Hepatocyte (in vitro differentiated cells): ENCODE results near the gene LSS. TPM values are rescaled to one million over a fixed set of nuclear protein-coding genes. Genes with fewer than 3 reads are reported as not detected.

ENCODE experiments used
- DNase-seq: peaks from one replicate; pipeline ENCODE4 v3.0.0-alpha.2; 2016; ENCODE audit warnings: low spot score
- H2AFZ ChIP-seq: fragments of 200-600 bp; sonication (generic); 2 replicates; pipeline ENCODE4 v1.6.0; 2016; ENCODE audit warnings: antibody characterized with exemption, mild to moderate bottlenecking
- H3K27ac ChIP-seq: fragments of 200-600 bp; sonication (generic); 2 replicates; pipeline ENCODE4 v1.5.1; 2016; ENCODE audit warnings: mild to moderate bottlenecking
- H3K27me3 ChIP-seq: fragments of 200-600 bp; sonication (generic); 2 replicates; pipeline ENCODE4 v1.6.1; 2016
- H3K36me3 ChIP-seq: fragments of 200-600 bp; sonication (generic); replicated peaks from 2 replicates; pipeline ENCODE4 v1.5.1; 2016; ENCODE audit warnings: low read depth; ENCODE audit not compliant: insufficient read depth
- H3K4me1 ChIP-seq: fragments of 200-600 bp; sonication (generic); 2 replicates; pipeline ENCODE4 v1.5.1; 2016; ENCODE audit warnings: mild to moderate bottlenecking, moderate library complexity; ENCODE audit not compliant: insufficient read depth
- H3K4me2 ChIP-seq: fragments of 200-600 bp; sonication (generic); 2 replicates; pipeline ENCODE4 v1.6.0; 2016
- H3K4me3 ChIP-seq: fragments of 200-600 bp; sonication (generic); 2 replicates; pipeline ENCODE4 v1.5.1; 2016; ENCODE audit warnings: mild to moderate bottlenecking
- H3K79me2 ChIP-seq: fragments of 200-600 bp; sonication (generic); 2 replicates; pipeline ENCODE4 v1.6.0; 2017; ENCODE audit warnings: mild to moderate bottlenecking
- H3K9me2 ChIP-seq: fragments of 200-600 bp; sonication (generic); replicated peaks from 2 replicates; pipeline ENCODE4 v1.6.0; 2017; ENCODE audit warnings: mild to moderate bottlenecking; ENCODE audit not compliant: insufficient read depth
- H3K9me3 ChIP-seq: fragments of 200-600 bp; sonication (generic); 2 replicates; pipeline ENCODE4 v1.5.1; 2016; ENCODE audit warnings: low read depth, mild to moderate bottlenecking
- H4K20me1 ChIP-seq: fragments of 200-600 bp; sonication (generic); 2 replicates; pipeline ENCODE4 v1.6.0; 2016; ENCODE audit warnings: mild to moderate bottlenecking; ENCODE audit not compliant: insufficient read depth, poor library complexity, severe bottlenecking
- CTCF ChIP-seq: fragments of 200-600 bp; sonication (generic); IDR thresholded peaks from 2 replicates; pipeline ENCODE4 v1.5.1; 2016; ENCODE audit warnings: antibody characterized with exemption, mild to moderate bottlenecking; ENCODE audit not compliant: poor library complexity
- EZH2 ChIP-seq: fragments of 200-600 bp; sonication (generic); IDR thresholded peaks from 2 replicates; pipeline ENCODE4 v1.6.1; 2016; ENCODE audit warnings: antibody characterized with exemption, mild to moderate bottlenecking, borderline replicate concordance
- EZH2phosphoT487 ChIP-seq: fragments of 200-600 bp; sonication (generic); IDR thresholded peaks from one replicate; pipeline ENCODE4 v1.6.1; 2018; ENCODE audit warnings: antibody characterized with exemption, mild to moderate bottlenecking, low read depth, moderate library complexity; ENCODE audit not compliant: unreplicated experiment, severe bottlenecking
- WGBS: methylation state at CpG from one replicate; pipeline ENCODE4 v1.1.6; 2016; ENCODE audit warnings: low lambda C conversion rate; ENCODE audit errors: missing lambda C conversion rate; 5-methylcytosine and 5-hydroxymethylcytosine counted together
- polyA plus RNA-seq: library from polyadenylated mRNA; unstranded; fragments of >200 nt; fragmentation: Nextera tagmentation; extraction: Ambion mirVana; gene quantifications from 2 replicates; pipeline ENCODE4 v1.2.1, GENCODE V29; 2016
- total RNA-seq: library from RNA; depleted of rRNA; stranded (reverse); fragments of >200 nt; gene quantifications from 2 replicates; pipeline ENCODE4 v1.2.3, GENCODE V29; 2014

LSS gene
- total and polyA plus RNA-seq, 2 experiments from 2014 or later: 131 to 146 TPM

- H3K9me3 ChIP-seq: no peaks in the 10 kb centered on the region
- no peak overlapping the region for H3K4me3 ChIP-seq
- H3K4me2 ChIP-seq: no peak overlapping the region
- H2AFZ ChIP-seq: no peak overlapping the region
- TF ChIP-seq EZH2phosphoT487 (no peak), EZH2 (no peak), CTCF (no peak)
- no peak for DNase-seq
- no peaks in the 10 kb centered on the region for H3K27me3 ChIP-seq
- no peaks in the 10 kb centered on the region for H4K20me1 ChIP-seq
- no peaks in the 10 kb centered on the region for H3K79me2 ChIP-seq
- no peaks in the 10 kb centered on the region for H3K4me1 ChIP-seq
- no peaks in the 10 kb centered on the region for H3K9me2 ChIP-seq
- H3K27ac ChIP-seq: no peak overlapping the region
- no peaks in the 10 kb centered on the region for H3K36me3 ChIP-seq
Observed at GRCh38 chr21:46165098-46165497, 63.5 kb downstream of the LSS start.

GRCh38 chr21:46163380-46163779 lies 65.2 kb downstream of the LSS start:
- Histone ChIP-seq H4K20me1 (no peaks in the 10 kb centered on the region), H2AFZ (no peak overlapping the region), H3K27me3 (no peaks in the 10 kb centered on the region), H3K27ac (no peak overlapping the region), H3K4me3 (no peak overlapping the region), H3K9me3 (no peaks in the 10 kb centered on the region), H3K4me1 (no peaks in the 10 kb centered on the region), H3K79me2 (no peaks in the 10 kb centered on the region), H3K9me2 (no peaks in the 10 kb centered on the region), H3K4me2 (no peak overlapping the region), H3K36me3 (no peaks in the 10 kb centered on the region)
- DNase-seq: no peak
- TF ChIP-seq EZH2phosphoT487 (no peak), CTCF (no peak), EZH2 (no peak)
- WGBS: 95% methylated on average over 4 of the region's 4 CpGs

GRCh38 chr21:46161633-46162592 lies 66.7 kb downstream of the LSS start:
- Histone ChIP-seq H3K4me2 (no peak overlapping the region), H3K79me2 (no peaks in the 10 kb centered on the region), H3K27me3 (no peaks in the 10 kb centered on the region), H3K27ac (no peak overlapping the region), H3K4me1 (no peaks in the 10 kb centered on the region), H3K36me3 (no peaks in the 10 kb centered on the region), H2AFZ (no peak overlapping the region), H3K9me2 (no peaks in the 10 kb centered on the region), H3K4me3 (no peak overlapping the region), H4K20me1 (no peaks in the 10 kb centered on the region), H3K9me3 (no peaks in the 10 kb centered on the region)
- peak; percentile 2 for DNase-seq
- WGBS: 97% methylated on average over 37 of the region's 72 CpGs
- no peak for TF ChIP-seq EZH2
- TF ChIP-seq CTCF: no peak
- TF ChIP-seq EZH2phosphoT487: no peak
